ENCODE data around the gene LIN7B. TPM values are rescaled to one million over a fixed set of nuclear protein-coding genes. Genes with fewer than 3 reads are reported as not detected.

Gene LIN7B
- polyA plus RNA-seq, 1 of the 3 experiments (the other 2 are of a cell fraction): 20.8 TPM

DNA sequence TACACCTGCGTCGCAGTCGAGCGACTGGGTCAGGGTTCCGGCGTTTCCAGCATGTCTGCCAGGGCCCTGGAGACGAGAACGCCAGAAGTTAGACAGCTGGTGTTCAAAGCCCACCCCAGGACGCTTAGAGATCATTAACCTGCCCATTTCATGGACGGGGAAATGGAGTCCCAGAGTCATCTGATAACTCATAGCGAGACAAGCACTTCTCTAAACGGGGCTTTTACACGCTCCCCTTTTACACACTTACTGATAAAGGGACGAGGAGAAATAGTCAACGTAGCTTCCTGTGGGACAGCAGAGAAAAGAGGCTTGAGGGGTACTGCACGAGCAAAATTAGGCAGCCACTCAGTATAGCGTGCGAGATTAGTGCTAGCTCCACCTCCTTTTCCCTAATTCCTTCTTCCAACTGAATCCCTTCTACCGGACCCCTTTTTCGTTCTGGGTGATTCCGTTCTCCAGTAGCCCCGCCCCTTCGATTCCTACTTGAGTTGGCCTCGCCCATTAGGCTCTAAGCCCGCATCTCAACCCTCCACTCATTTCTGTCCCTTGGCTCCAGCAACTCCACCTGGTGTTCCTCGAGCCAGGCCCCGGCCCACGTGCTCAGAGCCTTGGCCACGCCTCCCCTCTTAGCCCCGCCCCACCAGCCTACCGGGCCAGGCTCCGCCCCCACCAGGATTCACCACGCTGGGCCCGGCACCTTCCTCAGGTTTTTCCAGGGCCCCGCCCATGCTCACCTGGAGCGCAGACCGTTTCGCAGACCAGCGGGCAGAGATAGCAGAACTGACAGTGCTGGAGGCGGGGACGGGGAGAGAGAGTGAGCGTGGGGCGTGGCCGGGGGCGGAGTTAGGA lies 37.3 kb downstream of the LIN7B start:
- Histone ChIP-seq H3K36me3 (replicated peaks in 1 of 2; ENCODE audit: control insufficient read depth in 1 of 2, insufficient read depth in 2 of 2, low read length in 1 of 2) (no peaks in the 10 kb centered on the region), H3K27ac (ENCODE audit: low read depth in 2 of 2, low read length in 1 of 2) (no peak overlapping the region; a peak in 1 of 4 replicates), H3K4me3 (ENCODE audit: low read depth in 2 of 2, low read length in 1 of 2) (peak overlapping the region in 1 of 2 experiments; percentile 91; a peak in 2 of 4 replicates), H2AFZ (ENCODE audit: low read depth) (peak overlapping the region; percentile 29; the same call in 1 of the 2 replicates), H3K9ac (no peak overlapping the region; the same call in 1 of the 2 replicates), H3K9me2 (no peaks in the 10 kb centered on the region), H3K27me3 (ENCODE audit: insufficient read depth) (no peaks in the 10 kb centered on the region), H3F3A (replicated peaks; ENCODE audit: insufficient read depth) (peaks cover 18% of the 10 kb centered on the region), H3K9me3 (no peaks in the 10 kb centered on the region), H4K20me1 (ENCODE audit: insufficient read depth) (no peaks in the 10 kb centered on the region), H3K79me2 (ENCODE audit: insufficient read depth) (no peaks in the 10 kb centered on the region), H3K4me1 (ENCODE audit: control insufficient read depth in 1 of 2, insufficient read depth in 2 of 2, low read depth in 1 of 2, low read length in 1 of 2) (peaks cover 0 to 15% of the 10 kb centered on the region in 2 experiments; a peak in 1 of 4 replicates), H3K4me2 (peak overlapping the region; percentile 100)
- ChIA-PET POLR2A (interaction anchor here (1.0 to 1.3 kb wide), 3 partner anchors 23 to 57 kb away, joined by 3 read pairs; partner anchors contain the start of gene LIN7B), CTCF (interaction anchor here (0.9 to 11.1 kb wide), 6 partner anchors 16 to 181 kb away, joined by 3 to 87 read pairs (median 4); partner anchors contain the start of gene LIN7B)
- peak; percentile 79 for DNase-seq
- WGBS (ENCODE audit: low lambda C conversion rate): 22% methylated on average over 41 of the region's 45 CpGs
- TF ChIP-seq RCOR1 (IDR thresholded peaks at IDR 0.05; ENCODE audit: low read length) (0 out of 2 replicates have a peak, but pooled peaks have one; percentile 27), JUND (IDR thresholded peaks at IDR 0.05) (no peak), SIN3A (IDR thresholded peaks at IDR 0.05; ENCODE audit: borderline replicate concordance, low read depth, low read length) (no peak)
- TF ChIP-seq, protein P1, sequence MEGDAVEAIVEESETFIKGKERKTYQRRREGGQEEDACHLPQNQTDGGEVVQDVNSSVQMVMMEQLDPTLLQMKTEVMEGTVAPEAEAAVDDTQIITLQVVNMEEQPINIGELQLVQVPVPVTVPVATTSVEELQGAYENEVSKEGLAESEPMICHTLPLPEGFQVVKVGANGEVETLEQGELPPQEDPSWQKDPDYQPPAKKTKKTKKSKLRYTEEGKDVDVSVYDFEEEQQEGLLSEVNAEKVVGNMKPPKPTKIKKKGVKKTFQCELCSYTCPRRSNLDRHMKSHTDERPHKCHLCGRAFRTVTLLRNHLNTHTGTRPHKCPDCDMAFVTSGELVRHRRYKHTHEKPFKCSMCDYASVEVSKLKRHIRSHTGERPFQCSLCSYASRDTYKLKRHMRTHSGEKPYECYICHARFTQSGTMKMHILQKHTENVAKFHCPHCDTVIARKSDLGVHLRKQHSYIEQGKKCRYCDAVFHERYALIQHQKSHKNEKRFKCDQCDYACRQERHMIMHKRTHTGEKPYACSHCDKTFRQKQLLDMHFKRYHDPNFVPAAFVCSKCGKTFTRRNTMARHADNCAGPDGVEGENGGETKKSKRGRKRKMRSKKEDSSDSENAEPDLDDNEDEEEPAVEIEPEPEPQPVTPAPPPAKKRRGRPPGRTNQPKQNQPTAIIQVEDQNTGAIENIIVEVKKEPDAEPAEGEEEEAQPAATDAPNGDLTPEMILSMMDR (IDR thresholded peaks at IDR 0.05): no peak
- TF ChIP-seq, protein P2, sequence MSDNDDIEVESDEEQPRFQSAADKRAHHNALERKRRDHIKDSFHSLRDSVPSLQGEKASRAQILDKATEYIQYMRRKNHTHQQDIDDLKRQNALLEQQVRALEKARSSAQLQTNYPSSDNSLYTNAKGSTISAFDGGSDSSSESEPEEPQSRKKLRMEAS (IDR thresholded peaks at IDR 0.05; ENCODE audit: low read depth): peak; percentile 87
- TF ChIP-seq, protein P3, sequence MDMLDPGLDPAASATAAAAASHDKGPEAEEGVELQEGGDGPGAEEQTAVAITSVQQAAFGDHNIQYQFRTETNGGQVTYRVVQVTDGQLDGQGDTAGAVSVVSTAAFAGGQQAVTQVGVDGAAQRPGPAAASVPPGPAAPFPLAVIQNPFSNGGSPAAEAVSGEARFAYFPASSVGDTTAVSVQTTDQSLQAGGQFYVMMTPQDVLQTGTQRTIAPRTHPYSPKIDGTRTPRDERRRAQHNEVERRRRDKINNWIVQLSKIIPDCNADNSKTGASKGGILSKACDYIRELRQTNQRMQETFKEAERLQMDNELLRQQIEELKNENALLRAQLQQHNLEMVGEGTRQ (IDR thresholded peaks at IDR 0.05; ENCODE audit: borderline replicate concordance, low read depth, low read length): no peak
- TF ChIP-seq, protein P4, sequence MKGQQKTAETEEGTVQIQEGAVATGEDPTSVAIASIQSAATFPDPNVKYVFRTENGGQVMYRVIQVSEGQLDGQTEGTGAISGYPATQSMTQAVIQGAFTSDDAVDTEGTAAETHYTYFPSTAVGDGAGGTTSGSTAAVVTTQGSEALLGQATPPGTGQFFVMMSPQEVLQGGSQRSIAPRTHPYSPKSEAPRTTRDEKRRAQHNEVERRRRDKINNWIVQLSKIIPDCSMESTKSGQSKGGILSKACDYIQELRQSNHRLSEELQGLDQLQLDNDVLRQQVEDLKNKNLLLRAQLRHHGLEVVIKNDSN (IDR thresholded peaks at IDR 0.05; ENCODE audit: borderline replicate concordance, low read depth): peak; percentile 53; the same call in 1 of the 2 replicates

DNA sequence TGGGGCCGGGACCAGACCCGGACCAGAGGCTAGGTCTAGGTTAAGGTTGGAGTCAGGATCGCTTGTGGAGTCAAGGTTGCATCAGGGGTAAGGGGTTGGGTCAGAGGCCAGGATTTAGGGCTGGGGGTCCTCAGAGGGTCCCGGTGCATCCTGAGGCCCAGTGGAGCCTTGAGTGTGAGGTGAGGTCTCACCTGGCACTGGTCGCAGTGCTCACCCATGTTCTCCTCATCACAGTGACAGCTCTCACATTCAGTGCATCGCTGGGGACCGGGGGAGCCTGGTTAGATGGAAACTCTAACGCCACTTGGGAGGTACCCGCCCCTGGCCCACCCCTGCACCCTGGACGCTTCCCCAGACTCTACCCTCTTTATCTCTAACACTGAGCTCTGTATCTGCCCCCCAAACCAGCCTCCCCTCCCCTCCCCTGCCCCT lies 38.0 kb downstream of the LIN7B start:
- no peak overlapping the region for H3K4me2 ChIP-seq
- no peaks in the 10 kb centered on the region for H3K79me2 ChIP-seq (ENCODE audit: insufficient read depth)
- ChIA-PET POLR2A (no interaction called here), CTCF (interaction anchor here (0.8 to 11.1 kb wide), 3 partner anchors 45 to 54 kb away, joined by 3 to 87 read pairs (median 6); no protein-coding TSS in a partner anchor)
- peaks cover 12% of the 10 kb centered on the region for H3F3A ChIP-seq (replicated peaks; ENCODE audit: insufficient read depth)
- H3K27me3 ChIP-seq (ENCODE audit: insufficient read depth): no peaks in the 10 kb centered on the region
- H3K4me3 ChIP-seq (ENCODE audit: low read depth in 2 of 2, low read length in 1 of 2): no peak overlapping the region
- TF ChIP-seq FOSL2 (IDR thresholded peaks at IDR 0.05; ENCODE audit: borderline replicate concordance, low read depth) (no peak), GABPA (IDR thresholded peaks at IDR 0.05; ENCODE audit: low read depth) (no peak), RAD21 (IDR thresholded peaks at IDR 0.05; ENCODE audit: low read length) (no peak), ELF1 (IDR thresholded peaks at IDR 0.05) (no peak), EP300 (IDR thresholded peaks at IDR 0.05; ENCODE audit: borderline replicate concordance in 1 of 2, low read depth in 1 of 2, low read length in 1 of 2) (no peak), EZH2phosphoT487 (IDR thresholded peaks at IDR 0.05; ENCODE audit: borderline replicate concordance, low read depth) (no peak), MEF2A (IDR thresholded peaks at IDR 0.05; ENCODE audit: borderline replicate concordance, low read depth) (no peak), TAF1 (IDR thresholded peaks at IDR 0.05; ENCODE audit: borderline replicate concordance, low read depth, low read length) (no peak), YY1 (IDR thresholded peaks at IDR 0.05; ENCODE audit: low read depth) (no peak), RCOR1 (IDR thresholded peaks at IDR 0.05; ENCODE audit: low read length) (no peak), TCF12 (IDR thresholded peaks at IDR 0.05) (no peak)
- TF ChIP-seq, protein P5, sequence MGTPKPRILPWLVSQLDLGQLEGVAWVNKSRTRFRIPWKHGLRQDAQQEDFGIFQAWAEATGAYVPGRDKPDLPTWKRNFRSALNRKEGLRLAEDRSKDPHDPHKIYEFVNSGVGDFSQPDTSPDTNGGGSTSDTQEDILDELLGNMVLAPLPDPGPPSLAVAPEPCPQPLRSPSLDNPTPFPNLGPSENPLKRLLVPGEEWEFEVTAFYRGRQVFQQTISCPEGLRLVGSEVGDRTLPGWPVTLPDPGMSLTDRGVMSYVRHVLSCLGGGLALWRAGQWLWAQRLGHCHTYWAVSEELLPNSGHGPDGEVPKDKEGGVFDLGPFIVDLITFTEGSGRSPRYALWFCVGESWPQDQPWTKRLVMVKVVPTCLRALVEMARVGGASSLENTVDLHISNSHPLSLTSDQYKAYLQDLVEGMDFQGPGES (IDR thresholded peaks at IDR 0.05; ENCODE audit: low read depth, low read length): no peak
- TF ChIP-seq, protein P2 (IDR thresholded peaks at IDR 0.05; ENCODE audit: low read depth): no peak
- TF ChIP-seq, protein P4 (IDR thresholded peaks at IDR 0.05; ENCODE audit: borderline replicate concordance, low read depth): no peak
- no peaks in the 10 kb centered on the region for H4K20me1 ChIP-seq (ENCODE audit: insufficient read depth)
- no peaks in the 10 kb centered on the region for H3K9me3 ChIP-seq
- DNase-seq: no peak
- H3K9ac ChIP-seq: no peak overlapping the region
- H3K9me2 ChIP-seq: no peaks in the 10 kb centered on the region
- no peaks in the 10 kb centered on the region for H3K36me3 ChIP-seq (replicated peaks in 1 of 2; ENCODE audit: control insufficient read depth in 1 of 2, insufficient read depth in 2 of 2, low read length in 1 of 2)
- 42% methylated on average over 5 of the region's 10 CpGs for WGBS (ENCODE audit: low lambda C conversion rate)
- H3K4me1 ChIP-seq (ENCODE audit: control insufficient read depth in 1 of 2, insufficient read depth in 2 of 2, low read depth in 1 of 2, low read length in 1 of 2): peaks cover 0 to 17% of the 10 kb centered on the region in 2 experiments; a peak in 1 of 4 replicates
- H2AFZ ChIP-seq (ENCODE audit: low read depth): no peak overlapping the region
- H3K27ac ChIP-seq (ENCODE audit: low read depth in 2 of 2, low read length in 1 of 2): no peak overlapping the region
